Lower leg skin (tissue), 4 donors: ENCODE data around the gene NOTCH2. TPM values are rescaled to one million over a fixed set of nuclear protein-coding genes. Genes with fewer than 3 reads are reported as not detected.

ENCODE experiments used
- DNase-seq, 2 donors: peaks; one replicate each; pipeline ENCODE4 v3.0.0-alpha.2; 2019; ENCODE audit warnings: low spot score in 2 of 2
- H3K4me3 ChIP-seq: fragments of 200-600 bp; sonication (generic); 2 replicates; pipeline ENCODE4 v1.5.1; 2017; ENCODE audit warnings: mild to moderate bottlenecking, low read depth; ENCODE audit not compliant: poor library complexity, severe bottlenecking
- CTCF ChIP-seq, 3 donors: fragments of 450-650 bp; IDR thresholded peaks; one replicate each; pipeline ENCODE4 v1.5.1; 2016; ENCODE audit warnings: antibody characterized with exemption in 3 of 3, mild to moderate bottlenecking in 3 of 3, moderate library complexity in 2 of 3
- POLR2A ChIP-seq, 2 donors: fragments of 450-650 bp; IDR thresholded peaks; one replicate each; pipeline ENCODE4 v1.6.1; 2016 to 2017; ENCODE audit warnings: antibody characterized with exemption in 2 of 2, mild to moderate bottlenecking in 1 of 2, moderate library complexity in 1 of 2
- WGBS, 2 donors: methylation state at CpG; one replicate each; pipeline ENCODE4 v1.1.5; 2018; 5-methylcytosine and 5-hydroxymethylcytosine counted together
- intact Hi-C: fragments of 100-400 bp; cut with DNase I; formaldehyde crosslinking; loops from one replicate; pipeline ENCODE4 v1.15.0; 2023; ENCODE audit warnings: low total_unique reads
- total RNA-seq, 4 donors: library from RNA; depleted of rRNA; stranded (reverse); fragments of >200 nt; gene quantifications; one replicate each; pipeline ENCODE4 v1.1.0, GENCODE V29; 2016

The NOTCH2 gene
- total RNA-seq, 4 donors from 2014 or later, result 102 to 169 (median 132) TPM

- DNase-seq, result no peak
- 81 to 85% methylated on average over 4 of the region's 4 CpGs for WGBS, 2 donors
- no peak overlapping the region for H3K4me3 ChIP-seq
- intact Hi-C loops, result no loop called here
- no peak for TF ChIP-seq CTCF (IDR thresholded peaks at IDR 0.05)
- no peak for TF ChIP-seq POLR2A (IDR thresholded peaks at IDR 0.05)
These were observed 158.8 kb downstream of the NOTCH2 start for GRCh38 chr1:119910618-119911017.

DNA sequence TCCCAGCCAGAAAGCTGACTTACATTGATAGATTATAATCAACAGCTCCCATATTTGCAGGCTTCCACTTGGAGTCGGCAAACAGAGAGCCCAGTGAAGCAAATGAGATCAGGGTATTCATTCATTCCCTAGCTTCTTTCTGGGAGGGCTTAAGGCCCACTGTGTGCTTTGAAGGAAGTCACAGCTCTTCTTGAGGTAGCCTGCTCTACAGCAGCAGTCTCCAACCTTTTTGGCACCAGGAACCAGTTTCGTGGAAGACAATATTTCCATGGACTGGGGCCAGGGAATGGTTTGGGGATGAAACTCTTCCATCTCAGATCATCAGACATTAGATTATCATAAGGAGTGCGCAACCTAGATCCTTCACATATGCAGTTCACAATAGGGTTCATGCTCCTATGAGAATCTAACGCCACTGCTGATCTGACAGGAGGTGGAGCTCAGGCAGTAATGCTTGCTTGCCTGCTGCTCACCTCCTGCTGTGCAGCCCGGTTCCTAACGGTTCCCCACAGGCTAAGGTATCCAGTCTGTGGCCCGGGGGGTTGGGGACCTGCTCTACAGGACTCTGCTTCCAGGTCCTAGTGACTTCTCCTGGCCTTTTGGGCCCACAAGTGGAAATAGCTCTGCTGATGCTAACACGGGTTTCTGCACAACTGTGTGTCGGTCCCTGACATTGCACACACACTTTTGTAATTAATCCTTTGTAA, 159.4 kb downstream of the NOTCH2 start:
- intact Hi-C loops, result no loop called here
- no peak for DNase-seq
- TF ChIP-seq POLR2A (IDR thresholded peaks at IDR 0.05) (no peak), CTCF (IDR thresholded peaks at IDR 0.05) (no peak)
- no peak overlapping the region for H3K4me3 ChIP-seq
- 67 to 80% methylated on average over 9 of the region's 9 CpGs for WGBS, 2 donors

DNA sequence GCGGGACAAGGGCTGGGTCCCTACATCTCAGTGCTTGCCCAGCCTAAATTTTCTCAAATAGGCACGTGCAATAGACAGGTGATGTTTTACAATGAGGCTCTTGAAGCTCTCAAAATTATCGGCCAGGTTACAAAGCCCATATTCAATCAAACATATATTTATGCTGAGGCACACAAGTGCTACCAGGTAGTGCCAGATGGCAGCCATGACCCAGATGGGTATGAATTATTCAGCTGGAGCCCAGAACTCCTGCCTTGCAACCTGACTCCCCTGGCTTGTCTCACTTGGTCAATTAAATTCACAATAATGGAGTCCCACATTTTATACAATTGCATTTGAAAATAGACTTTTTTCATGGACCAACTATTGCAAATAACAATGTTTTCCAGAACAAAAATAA, 160.8 kb downstream of the NOTCH2 start:
- 85 to 90% methylated on average over 3 of the region's 3 CpGs for WGBS, 2 donors
- H3K4me3 ChIP-seq, result no peak overlapping the region
- no peak for DNase-seq
- TF ChIP-seq CTCF (IDR thresholded peaks at IDR 0.05) (no peak), POLR2A (IDR thresholded peaks at IDR 0.05) (no peak)
- intact Hi-C loops, result no loop called here

DNA sequence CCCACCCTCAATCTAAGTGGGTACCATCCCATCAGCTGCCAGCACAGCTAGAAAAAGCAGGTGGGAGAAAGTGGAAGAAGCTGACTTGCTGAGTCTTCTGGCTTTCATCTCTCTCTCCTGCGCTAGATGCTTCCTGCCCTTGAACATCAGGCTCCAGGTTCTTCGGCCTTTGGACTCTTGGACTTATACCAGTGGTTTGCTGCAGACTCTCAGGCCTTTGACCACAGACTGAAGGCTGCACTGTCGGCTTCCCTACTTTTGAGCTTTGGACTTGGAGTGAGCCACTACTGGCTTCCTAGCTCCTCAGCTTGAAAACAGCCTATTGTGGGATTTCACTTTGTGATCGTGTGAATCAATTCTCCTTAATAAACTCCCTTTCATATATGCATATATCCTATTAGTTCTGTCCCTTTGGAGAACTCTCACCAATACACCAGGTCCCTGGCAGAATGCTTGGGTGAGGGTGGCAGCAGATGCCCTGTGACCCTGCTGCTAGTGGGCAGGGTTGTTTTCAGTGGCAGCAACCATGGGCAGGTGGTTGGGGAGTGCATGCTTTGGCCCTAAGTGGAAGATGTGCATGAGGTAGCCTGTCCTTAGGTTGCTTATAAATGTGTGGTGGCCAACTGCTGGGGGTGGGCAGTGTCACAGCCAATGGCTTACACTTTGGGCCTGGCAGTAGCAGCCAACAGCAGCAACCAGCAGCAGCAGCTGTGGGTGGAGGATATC, 162.4 kb downstream of the NOTCH2 start:
- intact Hi-C loops, result no loop called here
- H3K4me3 ChIP-seq, result no peak overlapping the region
- DNase-seq, result no peak
- 96% methylated on average over 4 of the region's 4 CpGs for WGBS, 2 donors
- TF ChIP-seq POLR2A (IDR thresholded peaks at IDR 0.05) (no peak), CTCF (IDR thresholded peaks at IDR 0.05) (no peak)

DNA sequence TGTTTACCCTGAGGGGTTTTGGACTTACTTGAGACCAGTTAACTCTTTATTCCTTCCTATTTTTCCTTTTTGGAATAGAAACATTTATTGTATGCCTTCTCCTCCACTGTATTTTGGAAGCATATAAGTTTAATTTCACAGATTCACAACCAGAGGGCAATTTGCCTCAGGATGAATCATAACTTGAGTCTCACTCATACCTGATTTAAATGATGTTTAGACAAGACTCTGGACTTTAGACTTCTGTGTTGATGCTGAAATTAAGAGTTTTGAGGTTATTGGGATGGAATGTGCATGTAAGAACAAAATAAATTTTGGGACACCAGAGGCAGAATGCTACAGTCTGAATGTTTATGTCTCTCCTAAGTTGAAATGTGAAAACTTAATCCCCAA, 166.0 kb downstream of the NOTCH2 start:
- intact Hi-C loops, result no loop called here
- DNase-seq, result no peak
- no peak for TF ChIP-seq CTCF (IDR thresholded peaks at IDR 0.05)
- no peak for TF ChIP-seq POLR2A (IDR thresholded peaks at IDR 0.05)
- no peak overlapping the region for H3K4me3 ChIP-seq
